GM23248 (cell line): ENCODE results near the gene PRXL2B. TPM values are rescaled to one million over a fixed set of nuclear protein-coding genes. Genes with fewer than 3 reads are reported as not detected.
A peak's percentile ranks its signal among the peaks of the same experiment; 100 is the strongest.

ENCODE experiments used
- DNase-seq: peaks from one replicate; pipeline ENCODE4 v3.0.0-alpha.2; 2015
- H2AFZ ChIP-seq: fragments of 200-600 bp; sonication (generic); 2 replicates; pipeline ENCODE4 v1.6.1; 2016; ENCODE audit warnings: antibody characterized with exemption
- H3F3A ChIP-seq: fragments of 200-600 bp; sonication (generic); 2 replicates; pipeline ENCODE4 v1.6.1; 2016; ENCODE audit warnings: mild to moderate bottlenecking, antibody characterized with exemption, mixed run types; ENCODE audit not compliant: insufficient read depth
- H3K27ac ChIP-seq: fragments of 200-600 bp; sonication (generic); 2 replicates; pipeline ENCODE4 v1.5.1; 2016; ENCODE audit warnings: mild to moderate bottlenecking
- H3K27me3 ChIP-seq: fragments of 200-600 bp; sonication (generic); replicated peaks from 2 replicates; pipeline ENCODE4 v1.6.1; 2016; ENCODE audit warnings: mild to moderate bottlenecking; ENCODE audit not compliant: insufficient read depth
- H3K36me3 ChIP-seq: fragments of 200-600 bp; sonication (generic); 2 replicates; pipeline ENCODE4 v1.6.1; 2016; ENCODE audit warnings: low read depth, mild to moderate bottlenecking
- H3K4me1 ChIP-seq: fragments of 200-600 bp; sonication (generic); 2 replicates; pipeline ENCODE4 v1.6.1; 2016; ENCODE audit warnings: mild to moderate bottlenecking; ENCODE audit not compliant: insufficient read depth
- H3K4me2 ChIP-seq: fragments of 200-600 bp; sonication (generic); one replicate; pipeline ENCODE4 v1.6.1; 2016; ENCODE audit warnings: mild to moderate bottlenecking; ENCODE audit not compliant: unreplicated experiment
- H3K4me3 ChIP-seq: fragments of 200-600 bp; sonication (generic); 2 replicates; pipeline ENCODE4 v1.5.1; 2016; ENCODE audit warnings: mild to moderate bottlenecking
- H3K79me2 ChIP-seq: fragments of 200-600 bp; sonication (generic); 2 replicates; pipeline ENCODE4 v1.6.1; 2016; ENCODE audit warnings: mild to moderate bottlenecking; ENCODE audit not compliant: insufficient read depth
- H3K9ac ChIP-seq: fragments of 200-600 bp; sonication (generic); 2 replicates; pipeline ENCODE4 v1.6.1; 2016; ENCODE audit warnings: mild to moderate bottlenecking
- H3K9me2 ChIP-seq: fragments of 200-600 bp; sonication (generic); 2 replicates; pipeline ENCODE4 v1.6.1; 2016; ENCODE audit warnings: mixed run types, mild to moderate bottlenecking, moderate library complexity; ENCODE audit not compliant: insufficient read depth
- H3K9me3 ChIP-seq: fragments of 200-600 bp; sonication (generic); one replicate; pipeline ENCODE4 v1.6.1; 2017; ENCODE audit warnings: low read depth
- H4K20me1 ChIP-seq: fragments of 200-600 bp; sonication (generic); 2 replicates; pipeline ENCODE4 v1.6.0; 2016; ENCODE audit not compliant: insufficient read depth
- EZH2 ChIP-seq: fragments of 200-600 bp; sonication (generic); IDR thresholded peaks from 2 replicates; pipeline ENCODE4 v1.6.1; 2018; ENCODE audit warnings: antibody characterized with exemption, mild to moderate bottlenecking; ENCODE audit not compliant: insufficient read depth, poor library complexity, severe bottlenecking
- EZH2phosphoT487 ChIP-seq: fragments of 200-600 bp; sonication (generic); IDR thresholded peaks from 2 replicates; pipeline ENCODE4 v1.6.1; 2018; ENCODE audit warnings: antibody characterized with exemption, moderate library complexity, mild to moderate bottlenecking, low read depth; ENCODE audit not compliant: insufficient read depth
- WGBS, 2 experiments: methylation state at CpG; one replicate each; pipeline ENCODE4 v1.1.6; 2015 to 2017; ENCODE audit warnings: low lambda C conversion rate in 2 of 2, low coverage in 1 of 2; ENCODE audit errors: missing lambda C conversion rate in 2 of 2; 5-methylcytosine and 5-hydroxymethylcytosine counted together
- in situ Hi-C: fragments of 300-500 bp; cut with MboI; formaldehyde crosslinking; loops from 2 replicates; pipeline ENCODE4 v1.15.0; 2020
- polyA plus RNA-seq: library from polyadenylated mRNA; unstranded; fragments of >200 nt; fragmentation: Nextera tagmentation; extraction: Ambion mirVana; gene quantifications from 2 replicates; pipeline ENCODE4 v1.2.1, GENCODE V29; 2016
- total RNA-seq: library from RNA; depleted of rRNA; stranded (reverse); fragments of >200 nt; shearing (Covaris generic); gene quantifications from 2 replicates; pipeline ENCODE4 v1.2.3, GENCODE V29; 2014

PRXL2B gene
- total and polyA plus RNA-seq, 2 experiments from 2014 or later, result 11.3 to 13.5 TPM

DNA sequence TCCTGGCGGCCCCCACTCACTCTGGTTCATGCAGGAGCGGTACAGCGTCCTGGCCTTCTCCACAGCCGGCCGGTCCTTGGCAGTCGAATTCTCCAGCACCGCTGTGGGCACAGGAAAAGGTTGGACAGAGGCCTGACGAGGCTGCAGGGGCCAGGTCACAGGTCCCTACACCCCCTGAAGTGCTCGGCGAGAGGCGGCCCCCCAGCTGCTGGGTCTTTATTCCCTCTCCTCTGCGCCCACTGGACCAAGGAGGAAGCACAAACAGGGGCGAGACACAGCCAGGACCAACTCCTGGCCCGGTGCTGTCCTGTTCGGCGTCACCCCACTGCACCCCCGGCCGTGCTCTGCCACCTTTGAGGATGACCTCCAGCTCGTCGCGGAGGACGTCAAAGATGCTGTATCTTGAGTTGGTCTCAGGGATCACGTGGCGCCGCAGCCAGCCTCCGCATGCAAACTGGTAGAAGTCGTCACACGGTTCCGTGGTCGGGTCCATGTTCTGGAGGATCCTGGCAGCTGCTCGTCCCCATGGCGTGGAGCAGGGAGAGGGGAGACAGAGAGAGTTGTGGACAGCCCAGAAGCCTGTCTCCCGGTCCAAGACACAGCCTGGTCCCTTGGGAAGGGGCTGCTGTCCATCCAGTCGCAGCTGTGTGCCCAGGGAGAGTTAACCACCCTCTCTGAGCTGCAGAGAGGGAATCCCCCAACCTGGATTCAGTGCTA is 22.9 kb downstream of the PRXL2B start:
- WGBS, 2 experiments, result 67 to 68% methylated on average over 30 to 33 of the region's 34 CpGs
- no peak for DNase-seq
- no peak overlapping the region for H2AFZ ChIP-seq
- H3K9ac ChIP-seq, result no peak overlapping the region
- H3K9me2 ChIP-seq, result no peaks in the 10 kb centered on the region
- H3F3A ChIP-seq, result no peaks in the 10 kb centered on the region
- in situ Hi-C loops, result no loop called here
- no peaks in the 10 kb centered on the region for H3K9me3 ChIP-seq
- TF ChIP-seq EZH2, result no peak
- TF ChIP-seq EZH2phosphoT487, result no peak
- no peak overlapping the region for H3K27ac ChIP-seq
- H3K36me3 ChIP-seq, result no peaks in the 10 kb centered on the region
- no peaks in the 10 kb centered on the region for H3K4me1 ChIP-seq
- no peaks in the 10 kb centered on the region for H3K79me2 ChIP-seq
- no peak overlapping the region for H3K4me3 ChIP-seq
- H3K4me2 ChIP-seq, result no peak overlapping the region
- no peaks in the 10 kb centered on the region for H4K20me1 ChIP-seq
- H3K27me3 ChIP-seq, result no peaks in the 10 kb centered on the region

DNA sequence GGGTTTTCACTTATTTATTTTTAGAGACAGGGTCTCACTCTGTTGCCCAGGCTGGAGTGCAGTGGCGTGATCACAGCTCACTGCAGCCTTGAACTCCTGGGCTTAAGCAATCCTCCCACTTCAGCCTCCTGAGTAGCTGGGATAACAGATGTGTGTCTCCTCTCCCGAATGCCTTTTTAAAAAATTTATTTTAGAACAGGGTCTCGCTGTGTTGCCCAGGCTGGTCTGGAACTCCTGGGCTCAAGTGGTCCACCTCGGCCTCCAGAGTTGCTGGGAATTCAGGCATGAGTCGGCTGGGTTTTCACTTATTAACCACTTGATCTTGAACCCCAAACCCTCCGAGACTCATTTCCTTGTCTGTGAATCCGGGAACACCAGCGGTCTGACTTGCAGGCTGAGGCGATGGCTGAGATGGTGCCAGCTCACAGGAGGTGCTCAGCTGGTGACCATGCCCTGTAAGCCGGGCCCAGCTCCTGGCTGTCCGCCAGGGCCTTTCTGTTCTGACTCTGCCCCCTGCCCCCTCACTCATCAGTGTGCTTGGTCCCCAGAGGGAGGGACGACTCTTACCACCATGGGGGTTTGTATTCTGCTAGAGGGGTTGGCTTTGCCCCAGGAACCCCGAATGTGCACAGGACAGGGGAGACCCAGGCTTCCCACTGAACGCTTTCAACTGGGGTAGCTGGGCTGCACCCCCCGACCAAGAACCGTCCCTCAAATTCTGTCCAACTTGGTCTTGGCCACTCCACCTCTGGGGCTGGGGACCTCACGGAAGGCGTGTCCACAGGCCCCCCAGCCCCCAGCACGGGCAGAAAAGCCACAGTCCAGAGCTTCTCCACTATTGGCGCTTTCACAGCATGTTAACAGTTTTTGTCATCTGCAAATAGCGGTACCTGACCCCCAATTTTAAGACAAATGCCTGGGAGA is 23.7 kb downstream of the PRXL2B start:
- Histone ChIP-seq H3K4me1 (no peaks in the 10 kb centered on the region), H4K20me1 (no peaks in the 10 kb centered on the region)

GRCh38 chr1:2611031-2611501 is 24.5 kb downstream of the PRXL2B start:
- Histone ChIP-seq H3K4me3 (no peak overlapping the region), H3K4me1 (no peaks in the 10 kb centered on the region), H3F3A (no peaks in the 10 kb centered on the region), H3K27ac (no peak overlapping the region), H2AFZ (no peak overlapping the region), H3K9me2 (no peaks in the 10 kb centered on the region), H3K9me3 (no peaks in the 10 kb centered on the region), H3K4me2 (no peak overlapping the region), H3K9ac (no peak overlapping the region), H3K79me2 (no peaks in the 10 kb centered on the region), H4K20me1 (no peaks in the 10 kb centered on the region), H3K27me3 (no peaks in the 10 kb centered on the region), H3K36me3 (no peaks in the 10 kb centered on the region)
- 6 to 7% methylated on average over 22 of the region's 24 CpGs for WGBS, 2 experiments
- TF ChIP-seq EZH2phosphoT487 (no peak), EZH2 (no peak)
- peak; percentile 29 for DNase-seq
- in situ Hi-C loops, result no loop called here

More for the DNA sequence above, 23.7 kb downstream of the PRXL2B start:
- in situ Hi-C loops, result no loop called here
- no peak overlapping the region for H3K27ac ChIP-seq
- H3K9ac ChIP-seq, result no peak overlapping the region
- H3K9me3 ChIP-seq, result no peaks in the 10 kb centered on the region
- no peak for DNase-seq
- H3K9me2 ChIP-seq, result no peaks in the 10 kb centered on the region
- H3K4me2 ChIP-seq, result no peak overlapping the region
- H3K4me3 ChIP-seq, result no peak overlapping the region
- no peaks in the 10 kb centered on the region for H3K79me2 ChIP-seq
- H3F3A ChIP-seq, result no peaks in the 10 kb centered on the region
- 40 to 42% methylated on average over 20 to 21 of the region's 21 CpGs for WGBS, 2 experiments
- no peak for TF ChIP-seq EZH2
- no peak for TF ChIP-seq EZH2phosphoT487
- H3K27me3 ChIP-seq, result no peaks in the 10 kb centered on the region
- no peaks in the 10 kb centered on the region for H3K36me3 ChIP-seq
- H2AFZ ChIP-seq, result no peak overlapping the region

DNA sequence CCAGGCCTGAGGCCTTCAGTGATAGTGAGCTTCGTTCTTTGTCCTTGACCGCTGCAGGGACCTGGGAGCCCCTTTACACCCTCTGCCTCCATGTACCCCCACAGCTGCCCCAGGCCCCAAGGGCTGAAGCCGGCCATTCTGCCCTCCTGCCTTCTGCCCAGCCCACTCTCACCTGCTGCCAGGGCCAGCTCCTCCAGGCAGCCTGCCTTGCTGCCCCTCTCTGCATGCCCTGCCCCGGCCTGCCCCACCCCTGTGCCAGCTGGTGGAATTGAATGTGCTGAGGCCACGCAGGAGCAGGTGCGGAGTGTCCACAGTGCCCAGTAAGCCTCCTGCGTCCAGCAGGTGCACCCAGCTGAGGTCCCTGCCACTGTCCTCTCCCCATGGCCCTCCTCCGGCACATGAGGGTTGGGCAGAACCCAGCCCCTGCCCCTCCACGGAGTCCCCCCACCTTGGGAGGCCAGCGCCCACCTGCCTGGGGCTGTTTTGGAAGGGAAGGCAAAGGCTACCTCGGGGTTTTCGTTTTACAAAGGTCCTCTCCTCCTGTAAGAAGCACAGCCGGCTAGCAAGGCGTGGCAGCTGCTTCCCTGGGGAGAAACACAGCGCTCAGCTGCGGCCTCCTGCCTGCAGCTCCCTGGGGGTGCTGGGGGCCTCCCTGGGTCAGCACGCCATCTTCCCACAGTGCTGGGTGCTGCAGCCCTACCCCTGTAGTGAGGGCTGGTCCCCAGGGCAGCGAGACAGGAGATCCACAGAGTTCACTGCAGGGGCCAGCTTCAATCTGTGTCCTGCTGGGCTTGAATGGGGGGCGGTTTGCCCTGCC is 25.3 kb downstream of the PRXL2B start:
- H3F3A ChIP-seq, result no peaks in the 10 kb centered on the region
- no peak for DNase-seq
- in situ Hi-C loops, result no loop called here
- no peaks in the 10 kb centered on the region for H3K27me3 ChIP-seq
- H3K4me2 ChIP-seq, result no peak overlapping the region
- no peak overlapping the region for H3K9ac ChIP-seq
- no peaks in the 10 kb centered on the region for H3K36me3 ChIP-seq
- no peaks in the 10 kb centered on the region for H3K79me2 ChIP-seq
- H2AFZ ChIP-seq, result no peak overlapping the region
- 59 to 61% methylated on average over 17 to 19 of the region's 19 CpGs for WGBS, 2 experiments
- H4K20me1 ChIP-seq, result no peaks in the 10 kb centered on the region
- TF ChIP-seq EZH2 (no peak), EZH2phosphoT487 (no peak)
- H3K4me1 ChIP-seq, result no peaks in the 10 kb centered on the region
- no peak overlapping the region for H3K4me3 ChIP-seq
- no peaks in the 10 kb centered on the region for H3K9me3 ChIP-seq
- H3K27ac ChIP-seq, result no peak overlapping the region
- no peaks in the 10 kb centered on the region for H3K9me2 ChIP-seq
